ENCODE measurements around the gene TNIP3.
"Not testable (repeated sequence)": the region's sequence is repeated elsewhere in the genome, so short reads cannot be mapped to it uniquely, and the experiment has no call there.

Gene TNIP3

DNA sequence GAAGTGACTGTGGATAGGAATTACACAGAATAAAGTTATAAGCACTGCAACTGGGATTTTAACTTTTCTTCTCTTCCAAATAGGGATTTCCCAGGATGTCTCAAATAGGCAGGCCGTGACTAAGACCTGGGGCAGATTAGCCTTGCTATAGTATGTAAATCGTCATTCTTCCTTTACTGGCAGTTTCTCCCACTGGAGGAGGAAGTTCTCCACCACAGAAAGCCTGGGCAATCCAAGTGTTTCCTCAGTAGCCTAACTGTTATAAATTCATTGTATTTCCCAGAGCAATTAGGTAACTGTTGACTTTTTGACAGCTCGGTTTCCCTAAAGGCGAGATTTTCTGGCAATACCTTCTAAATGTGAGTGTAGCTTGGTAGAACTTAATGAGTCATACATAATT, at the start of gene TNIP3:
Gene TNIP3 (minus strand): TSS at position 31 of the 400 bp plus-strand sequence. CDS start 196 bp downstream, outside the sequence.
- Histone ChIP-seq H3K4me3 (ENCODE audit: low read depth in 1 of 2, low read length in 2 of 2) (no peak within 1 kb of the TSS), H3K27me3 (ENCODE audit: control insufficient read depth in 1 of 2, insufficient read depth in 2 of 2, low read length in 2 of 2) (no peaks in the 10 kb centered on the region), H3K4me1 (ENCODE audit: insufficient read depth, low read length) (no peaks in the 10 kb centered on the region), H3K9me3 (ENCODE audit: low read length) (no peaks in the 10 kb centered on the region), H3K27ac (ENCODE audit: low read depth, low read length) (no peak within 1 kb of the TSS), H3K9ac (ENCODE audit: low read length) (no peak within 1 kb of the TSS), H3K36me3 (ENCODE audit: insufficient read depth, low read length) (no peaks in the 10 kb centered on the region)

- Histone ChIP-seq H3K27ac (ENCODE audit: low read depth, low read length) (no peak overlapping the region), H3K9ac (ENCODE audit: low read length) (no peak overlapping the region), H3K36me3 (ENCODE audit: insufficient read depth, low read length) (no peaks in the 10 kb centered on the region), H3K4me1 (ENCODE audit: insufficient read depth, low read length) (no peaks in the 10 kb centered on the region), H3K9me3 (ENCODE audit: low read length) (no peaks in the 10 kb centered on the region), H3K4me3 (ENCODE audit: low read depth in 1 of 2, low read length in 2 of 2) (no peak overlapping the region), H3K27me3 (ENCODE audit: control insufficient read depth in 1 of 2, insufficient read depth in 2 of 2, low read length in 2 of 2) (no peaks in the 10 kb centered on the region)
Measured at GRCh38 chr4:121212806-121213205, 48.7 kb upstream of the TNIP3 start.

- no peaks in the 10 kb centered on the region for H3K27me3 ChIP-seq (ENCODE audit: control insufficient read depth in 1 of 2, insufficient read depth in 2 of 2, low read length in 2 of 2)
- no peak overlapping the region for H3K27ac ChIP-seq (ENCODE audit: low read depth, low read length)
- no peaks in the 10 kb centered on the region for H3K4me1 ChIP-seq (ENCODE audit: insufficient read depth, low read length)
- H3K36me3 ChIP-seq (ENCODE audit: insufficient read depth, low read length) = no peaks in the 10 kb centered on the region
- H3K9ac ChIP-seq (ENCODE audit: low read length) = no peak overlapping the region
- no peaks in the 10 kb centered on the region for H3K9me3 ChIP-seq (ENCODE audit: low read length)
- H3K4me3 ChIP-seq (ENCODE audit: low read depth in 1 of 2, low read length in 2 of 2) = no peak overlapping the region
Measured at GRCh38 chr4:121209171-121209570, 45.0 kb upstream of the TNIP3 start.

DNA sequence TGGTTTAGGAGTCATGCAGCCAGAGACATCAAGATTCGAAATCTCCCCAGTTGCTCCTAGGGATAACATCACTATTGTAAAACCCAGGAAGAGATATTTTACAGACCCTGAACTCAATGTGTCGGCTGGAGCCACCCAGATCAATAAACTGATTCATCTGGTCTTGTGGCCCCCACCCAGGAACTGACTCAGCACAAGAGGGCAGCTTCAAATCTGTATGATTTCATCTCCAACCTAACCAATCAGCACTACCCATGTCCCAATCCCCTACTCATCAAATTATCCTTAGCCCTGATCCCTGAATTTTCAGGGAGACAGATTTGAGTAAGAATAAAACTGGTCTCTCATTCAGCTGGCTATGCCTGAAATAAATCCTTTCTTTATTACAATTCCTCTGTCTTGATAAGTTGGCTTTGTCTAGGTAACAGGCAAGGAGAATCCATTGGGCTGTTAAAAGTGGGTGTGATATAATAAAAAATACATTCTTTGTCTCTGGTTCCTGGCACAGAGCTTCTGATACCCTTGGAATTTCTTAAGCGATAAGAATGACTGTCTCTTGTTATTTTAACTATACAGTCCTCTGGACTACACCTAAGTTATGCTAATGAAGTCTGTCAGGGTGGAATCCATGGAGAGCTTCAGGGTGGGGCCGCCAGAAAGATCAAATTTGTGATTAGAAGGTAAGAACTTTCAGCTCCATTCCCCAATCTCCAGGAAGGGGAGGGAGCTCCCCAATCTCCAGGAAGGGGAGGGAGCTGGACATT, 44.3 kb upstream of the TNIP3 start:
- no peak overlapping the region for H3K4me3 ChIP-seq (ENCODE audit: low read depth in 1 of 2, low read length in 2 of 2)
- no peaks in the 10 kb centered on the region for H3K4me1 ChIP-seq (ENCODE audit: insufficient read depth, low read length)
- H3K27ac ChIP-seq (ENCODE audit: low read depth, low read length) = no peak overlapping the region
- H3K9ac ChIP-seq (ENCODE audit: low read length) = no peak overlapping the region
- no peaks in the 10 kb centered on the region for H3K27me3 ChIP-seq (ENCODE audit: control insufficient read depth in 1 of 2, insufficient read depth in 2 of 2, low read length in 2 of 2)
- no peaks in the 10 kb centered on the region for H3K9me3 ChIP-seq (ENCODE audit: low read length)
- no peaks in the 10 kb centered on the region for H3K36me3 ChIP-seq (ENCODE audit: insufficient read depth, low read length)

DNA sequence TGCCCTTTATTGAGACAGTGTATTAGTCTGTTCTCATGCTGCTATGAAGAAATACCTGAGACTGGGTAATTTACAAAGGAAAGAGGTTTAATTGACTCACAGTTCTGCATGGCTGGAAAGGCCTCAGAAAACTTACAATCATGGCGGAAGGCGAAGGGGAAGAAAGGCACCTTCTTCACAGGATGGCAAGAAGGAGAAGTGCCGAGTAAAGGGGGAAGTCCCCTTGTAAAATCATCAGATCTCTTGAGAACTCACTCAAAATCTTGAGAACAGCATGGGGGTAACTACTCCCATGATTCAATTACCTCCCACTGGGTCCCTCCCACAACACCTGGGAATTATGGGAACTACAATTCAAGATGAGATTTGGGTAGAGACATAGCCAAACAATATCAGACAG, 41.7 kb upstream of the TNIP3 start:
- not testable (repeated sequence) for H3K27me3 ChIP-seq (ENCODE audit: control insufficient read depth in 1 of 2, insufficient read depth in 2 of 2, low read length in 2 of 2); H3K4me1 ChIP-seq (ENCODE audit: insufficient read depth, low read length); H3K9me3 ChIP-seq (ENCODE audit: low read length); H3K27ac ChIP-seq (ENCODE audit: low read depth, low read length); H3K9ac ChIP-seq (ENCODE audit: low read length); H3K36me3 ChIP-seq (ENCODE audit: insufficient read depth, low read length); H3K4me3 ChIP-seq (ENCODE audit: low read depth in 1 of 2, low read length in 2 of 2)

- Histone ChIP-seq H3K27ac (ENCODE audit: low read depth, low read length) (no peak overlapping the region), H3K9me3 (ENCODE audit: low read length) (no peaks in the 10 kb centered on the region), H3K4me1 (ENCODE audit: insufficient read depth, low read length) (no peaks in the 10 kb centered on the region), H3K36me3 (ENCODE audit: insufficient read depth, low read length) (no peaks in the 10 kb centered on the region), H3K27me3 (ENCODE audit: control insufficient read depth in 1 of 2, insufficient read depth in 2 of 2, low read length in 2 of 2) (no peaks in the 10 kb centered on the region), H3K4me3 (ENCODE audit: low read depth in 1 of 2, low read length in 2 of 2) (no peak overlapping the region), H3K9ac (ENCODE audit: low read length) (no peak overlapping the region)
Measured at GRCh38 chr4:121200795-121201472, 36.8 kb upstream of the TNIP3 start.

DNA sequence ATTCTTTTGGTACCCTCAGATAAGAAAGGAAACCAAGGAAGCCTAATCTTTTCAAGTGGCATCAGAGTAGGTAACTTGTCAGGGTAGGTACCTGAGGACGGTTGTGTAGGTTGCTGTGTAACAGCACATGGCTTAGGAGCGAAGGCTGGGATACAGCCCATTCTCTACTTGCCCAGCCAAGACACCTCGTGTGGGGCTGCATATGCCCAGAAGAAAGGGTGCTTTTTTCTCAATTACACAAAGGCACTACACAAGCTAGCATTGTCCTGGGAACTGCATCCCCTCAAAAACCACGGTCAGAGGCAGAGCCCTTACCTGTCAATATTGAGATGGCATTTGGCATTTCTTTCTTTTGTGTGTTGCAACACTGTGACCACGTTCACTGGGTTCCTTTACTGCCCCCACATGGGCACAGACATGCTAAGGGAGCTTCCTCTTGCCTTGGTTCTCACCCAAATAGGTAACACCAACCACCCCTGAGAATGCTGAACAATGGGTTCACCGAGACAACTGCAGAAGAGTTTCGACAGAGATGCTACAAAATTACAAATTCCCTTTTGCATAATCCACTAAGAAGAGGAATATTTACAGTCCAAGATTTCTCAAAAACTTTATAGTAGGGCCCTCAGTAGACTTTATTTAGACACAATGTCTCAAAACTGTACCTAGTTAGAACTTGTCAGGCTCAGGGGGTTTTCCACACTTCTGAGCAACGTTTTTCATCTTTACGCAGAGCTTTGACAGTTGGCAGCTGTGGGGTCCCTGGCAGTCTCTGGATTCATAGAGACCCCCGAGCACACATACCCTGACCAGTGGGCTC, 35.8 kb upstream of the TNIP3 start:
- H3K27me3 ChIP-seq (ENCODE audit: control insufficient read depth in 1 of 2, insufficient read depth in 2 of 2, low read length in 2 of 2) = no peaks in the 10 kb centered on the region
- no peak overlapping the region for H3K27ac ChIP-seq (ENCODE audit: low read depth, low read length)

DNA sequence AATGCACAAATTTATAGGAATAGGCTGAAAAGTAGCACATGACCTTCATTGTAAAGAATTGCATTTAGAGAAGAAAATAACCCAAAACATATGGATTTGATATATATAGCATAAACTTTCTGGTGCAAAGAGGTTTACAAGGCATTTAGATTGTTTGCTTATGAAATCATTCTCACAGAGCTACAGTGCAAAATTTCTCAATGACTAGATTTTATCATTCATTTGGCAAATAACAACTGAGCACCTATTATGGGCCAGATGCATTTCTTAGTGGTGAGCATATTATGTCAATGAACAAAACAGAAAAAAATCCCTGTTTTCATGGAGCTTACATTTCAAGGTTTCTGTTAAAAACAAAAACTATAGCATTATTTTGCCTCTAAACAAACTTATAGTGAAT, 34.1 kb upstream of the TNIP3 start:
- no peaks in the 10 kb centered on the region for H3K36me3 ChIP-seq (ENCODE audit: insufficient read depth, low read length)
- H3K27ac ChIP-seq (ENCODE audit: low read depth, low read length) = no peak overlapping the region
- no peaks in the 10 kb centered on the region for H3K27me3 ChIP-seq (ENCODE audit: control insufficient read depth in 1 of 2, insufficient read depth in 2 of 2, low read length in 2 of 2)
- no peaks in the 10 kb centered on the region for H3K9me3 ChIP-seq (ENCODE audit: low read length)
- no peak overlapping the region for H3K4me3 ChIP-seq (ENCODE audit: low read depth in 1 of 2, low read length in 2 of 2)
- no peaks in the 10 kb centered on the region for H3K4me1 ChIP-seq (ENCODE audit: insufficient read depth, low read length)
- H3K9ac ChIP-seq (ENCODE audit: low read length) = no peak overlapping the region

More for the DNA sequence above, 35.8 kb upstream of the TNIP3 start:
- no peak overlapping the region for H3K4me3 ChIP-seq (ENCODE audit: low read depth in 1 of 2, low read length in 2 of 2)
- H3K36me3 ChIP-seq (ENCODE audit: insufficient read depth, low read length) = no peaks in the 10 kb centered on the region
- H3K9me3 ChIP-seq (ENCODE audit: low read length) = no peaks in the 10 kb centered on the region
- no peak overlapping the region for H3K9ac ChIP-seq (ENCODE audit: low read length)
- no peaks in the 10 kb centered on the region for H3K4me1 ChIP-seq (ENCODE audit: insufficient read depth, low read length)

GRCh38 chr4:121195649-121196048, 31.5 kb upstream of the TNIP3 start:
- H3K36me3 ChIP-seq (ENCODE audit: insufficient read depth, low read length) = no peaks in the 10 kb centered on the region
- H3K27ac ChIP-seq (ENCODE audit: low read depth, low read length) = no peak overlapping the region
- no peaks in the 10 kb centered on the region for H3K9me3 ChIP-seq (ENCODE audit: low read length)
- no peak overlapping the region for H3K4me3 ChIP-seq (ENCODE audit: low read depth in 1 of 2, low read length in 2 of 2)
- peaks cover 4% of the 10 kb centered on the region for H3K4me1 ChIP-seq (ENCODE audit: insufficient read depth, low read length)
- no peaks in the 10 kb centered on the region for H3K27me3 ChIP-seq (ENCODE audit: control insufficient read depth in 1 of 2, insufficient read depth in 2 of 2, low read length in 2 of 2)
- no peak overlapping the region for H3K9ac ChIP-seq (ENCODE audit: low read length)

DNA sequence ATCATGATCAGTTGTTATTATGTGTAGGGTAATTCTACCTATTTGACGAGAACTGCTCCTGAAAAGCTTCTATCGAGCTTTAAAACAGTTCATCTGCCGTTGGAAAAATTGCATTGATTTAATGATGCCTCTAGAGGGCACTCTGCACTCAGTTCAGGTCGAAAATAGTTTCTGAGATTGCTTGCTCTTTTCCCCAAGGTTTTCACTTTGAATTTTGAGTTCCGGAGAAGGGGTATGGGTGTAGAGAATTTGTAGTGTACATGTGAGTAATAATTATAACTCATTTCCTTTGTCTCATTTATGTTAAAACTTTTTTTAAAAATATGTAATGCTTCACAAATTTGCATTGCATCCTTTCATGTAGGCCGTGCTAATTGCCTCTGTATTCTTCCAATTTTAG, 28.4 kb upstream of the TNIP3 start:
- peaks cover 4% of the 10 kb centered on the region for H3K4me1 ChIP-seq (ENCODE audit: insufficient read depth, low read length)
- H3K36me3 ChIP-seq (ENCODE audit: insufficient read depth, low read length) = no peaks in the 10 kb centered on the region
- H3K27me3 ChIP-seq (ENCODE audit: control insufficient read depth in 1 of 2, insufficient read depth in 2 of 2, low read length in 2 of 2) = no peaks in the 10 kb centered on the region
- H3K4me3 ChIP-seq (ENCODE audit: low read depth in 1 of 2, low read length in 2 of 2) = no peak overlapping the region
- H3K27ac ChIP-seq (ENCODE audit: low read depth, low read length) = no peak overlapping the region
- H3K9me3 ChIP-seq (ENCODE audit: low read length) = no peaks in the 10 kb centered on the region
- no peak overlapping the region for H3K9ac ChIP-seq (ENCODE audit: low read length)

GRCh38 chr4:121192013-121192412, 27.9 kb upstream of the TNIP3 start:
- H3K27me3 ChIP-seq (ENCODE audit: control insufficient read depth in 1 of 2, insufficient read depth in 2 of 2, low read length in 2 of 2) = no peaks in the 10 kb centered on the region
- no peak overlapping the region for H3K4me3 ChIP-seq (ENCODE audit: low read depth in 1 of 2, low read length in 2 of 2)
- H3K4me1 ChIP-seq (ENCODE audit: insufficient read depth, low read length) = peaks cover 4% of the 10 kb centered on the region
- H3K9me3 ChIP-seq (ENCODE audit: low read length) = no peaks in the 10 kb centered on the region
- no peaks in the 10 kb centered on the region for H3K36me3 ChIP-seq (ENCODE audit: insufficient read depth, low read length)
- no peak overlapping the region for H3K27ac ChIP-seq (ENCODE audit: low read depth, low read length)
- no peak overlapping the region for H3K9ac ChIP-seq (ENCODE audit: low read length)
